PC-9 (cell line): ENCODE results near the gene XXYLT1.

Experiments used
- CTCF ChIP-seq: fragments of 200-600 bp; sonication (generic); conservative IDR thresholded peaks from 2 replicates; pipeline ENCODE4 v1.6.1; 2017; ENCODE audit warnings: mixed run types, antibody characterized with exemption, mild to moderate bottlenecking, moderate library complexity
- EZH2 ChIP-seq: fragments of 200-600 bp; sonication (generic); IDR thresholded peaks from 2 replicates; pipeline ENCODE4 v1.8.0; 2017; ENCODE audit warnings: antibody characterized with exemption, low read depth

GRCh38 chr3:195306369-195306768, 35.4 kb upstream of the XXYLT1 start:
- TF ChIP-seq CTCF (no peak), EZH2 (no peak)
